HEK293T (cell line): ENCODE data around the gene GIPC3.

Experiments used
- CTCF ChIA-PET: fragments of 350-600 bp; formaldehyde crosslinking; extraction: SDS; loops from one replicate; lab custom pipeline; 2021; ENCODE audit warnings: antibody characterized with exemption, inconsistent platforms; lab: Yijun Ruan, JAX
- POLR2A ChIA-PET: fragments of 350-600 bp; formaldehyde crosslinking; extraction: SDS; loops from one replicate; lab custom pipeline; 2020; ENCODE audit warnings: antibody characterized with exemption, inconsistent platforms; lab: Yijun Ruan, JAX
- DNase-seq: peaks from one replicate; pipeline ENCODE4 v3.0.0; 2012; ENCODE audit warnings: mixed read lengths; ENCODE audit errors: extremely low spot score
- ARNT ChIP-seq: fragments of 450-650 bp; IDR thresholded peaks from 2 replicates; pipeline ENCODE4 v1.6.1; 2017; ENCODE audit warnings: mild to moderate bottlenecking
- BHLHE40 ChIP-seq: fragments of 450-650 bp; IDR thresholded peaks from 2 replicates; pipeline ENCODE4 v1.6.1; 2016; ENCODE audit warnings: mild to moderate bottlenecking, moderate library complexity, borderline replicate concordance
- CTBP1 ChIP-seq: fragments of 450-650 bp; IDR thresholded peaks from 2 replicates; pipeline ENCODE4 v1.6.1; 2016; ENCODE audit warnings: borderline replicate concordance
- ELF4 ChIP-seq: fragments of 450-650 bp; IDR thresholded peaks from 2 replicates; pipeline ENCODE4 v1.6.1; 2017; ENCODE audit warnings: antibody characterized with exemption
- FOXA1 ChIP-seq: fragments of 450-650 bp; IDR thresholded peaks from 2 replicates; pipeline ENCODE4 v1.6.1; 2016; ENCODE audit warnings: mild to moderate bottlenecking
- FOXK2 ChIP-seq: fragments of 450-650 bp; IDR thresholded peaks from 2 replicates; pipeline ENCODE4 v1.6.1; 2016; ENCODE audit warnings: mild to moderate bottlenecking
- FOXM1 ChIP-seq: fragments of 450-650 bp; IDR thresholded peaks from 2 replicates; pipeline ENCODE4 v1.6.1; 2017; ENCODE audit warnings: mild to moderate bottlenecking, borderline replicate concordance
- HDGF ChIP-seq: fragments of 450-650 bp; IDR thresholded peaks from 2 replicates; pipeline ENCODE4 v1.6.1; 2017; ENCODE audit warnings: antibody characterized with exemption, borderline replicate concordance
- L3MBTL2 ChIP-seq: fragments of 450-650 bp; conservative IDR thresholded peaks from 2 replicates; pipeline ENCODE4 v1.6.1; 2016; ENCODE audit warnings: mild to moderate bottlenecking
- LEF1 ChIP-seq: fragments of 450-650 bp; IDR thresholded peaks from 2 replicates; pipeline ENCODE4 v1.6.1; 2017; ENCODE audit warnings: mild to moderate bottlenecking, borderline replicate concordance
- NFRKB ChIP-seq: fragments of 450-650 bp; IDR thresholded peaks from 2 replicates; pipeline ENCODE4 v1.6.1; 2016; ENCODE audit warnings: mild to moderate bottlenecking, moderate library complexity
- PKNOX1 ChIP-seq: fragments of 450-650 bp; IDR thresholded peaks from 2 replicates; pipeline ENCODE4 v1.6.1; 2016
- SP1 ChIP-seq: fragments of 450-650 bp; IDR thresholded peaks from 2 replicates; pipeline ENCODE4 v1.6.1; 2017
- SUZ12 ChIP-seq: fragments of 450-650 bp; IDR thresholded peaks from 2 replicates; pipeline ENCODE4 v1.6.1; 2016; ENCODE audit warnings: mild to moderate bottlenecking
- TARDBP ChIP-seq: fragments of 450-650 bp; IDR thresholded peaks from 2 replicates; pipeline ENCODE4 v1.6.1; 2016
- ZNF384 ChIP-seq: fragments of 450-650 bp; IDR thresholded peaks from 2 replicates; pipeline ENCODE4 v1.6.1; 2016

The GIPC3 gene

GRCh38 chr19:3548606-3549005 is 36.7 kb upstream of the GIPC3 start:
- no peak for DNase-seq
- ChIA-PET CTCF (no interaction called here), POLR2A (no interaction called here)
- no peak for TF ChIP-seq FOXA1
- TF ChIP-seq NFRKB, result no peak
- no peak for TF ChIP-seq ZNF384
- TF ChIP-seq ARNT, result no peak
- no peak for TF ChIP-seq LEF1
- TF ChIP-seq FOXK2, result no peak
- no peak for TF ChIP-seq SUZ12
- no peak for TF ChIP-seq PKNOX1
- no peak for TF ChIP-seq HDGF
- no peak for TF ChIP-seq SP1
- no peak for TF ChIP-seq CTBP1
- TF ChIP-seq TARDBP, result no peak
- no peak for TF ChIP-seq FOXM1
- no peak for TF ChIP-seq BHLHE40
- TF ChIP-seq L3MBTL2, result no peak
- no peak for TF ChIP-seq ELF4

- CTCF ChIA-PET, result no interaction called here
- no peak for TF ChIP-seq SP1
- no peak for TF ChIP-seq LEF1
- TF ChIP-seq TARDBP, result no peak
- TF ChIP-seq FOXA1, result no peak
- no peak for TF ChIP-seq CTBP1
- TF ChIP-seq ELF4, result no peak
- no peak for TF ChIP-seq L3MBTL2
- no peak for TF ChIP-seq FOXK2
- no peak for TF ChIP-seq PKNOX1
- no peak for TF ChIP-seq ARNT
- no peak for TF ChIP-seq BHLHE40
- TF ChIP-seq SUZ12, result no peak
- TF ChIP-seq NFRKB, result no peak
- no peak for TF ChIP-seq HDGF
- no peak for TF ChIP-seq ZNF384
- no peak for TF ChIP-seq FOXM1
- no peak for DNase-seq
- POLR2A ChIA-PET, result no interaction called here
Observed at GRCh38 chr19:3549816-3550215, 35.5 kb upstream of the GIPC3 start.

GRCh38 chr19:3550947-3551791 is 34.1 kb upstream of the GIPC3 start:
- CTCF ChIA-PET, result interaction anchor here (0.6 kb wide), 1 partner anchor 25 kb away, joined by 4 read pairs; no protein-coding TSS in a partner anchor
- POLR2A ChIA-PET, result no interaction called here
- no peak for TF ChIP-seq PKNOX1
- TF ChIP-seq FOXK2, result no peak
- TF ChIP-seq HDGF, result no peak
- no peak for TF ChIP-seq CTBP1
- no peak for TF ChIP-seq L3MBTL2
- TF ChIP-seq FOXA1, result no peak
- no peak for TF ChIP-seq TARDBP
- TF ChIP-seq LEF1, result no peak
- DNase-seq, result no peak

GRCh38 chr19:3551792-3552095 is 33.5 kb upstream of the GIPC3 start:
- no peak for DNase-seq
- ChIA-PET CTCF (no interaction called here), POLR2A (no interaction called here)
- no peak for TF ChIP-seq L3MBTL2
- no peak for TF ChIP-seq NFRKB
- TF ChIP-seq BHLHE40, result no peak
- no peak for TF ChIP-seq FOXK2
- no peak for TF ChIP-seq HDGF
- no peak for TF ChIP-seq FOXM1
- TF ChIP-seq ARNT, result no peak
- no peak for TF ChIP-seq LEF1
- TF ChIP-seq CTBP1, result no peak
- no peak for TF ChIP-seq FOXA1
- no peak for TF ChIP-seq TARDBP
- TF ChIP-seq SP1, result no peak
- TF ChIP-seq PKNOX1, result no peak
- no peak for TF ChIP-seq SUZ12
- no peak for TF ChIP-seq ELF4
- TF ChIP-seq ZNF384, result no peak

GRCh38 chr19:3554254-3555083 is 30.8 kb upstream of the GIPC3 start:
- TF ChIP-seq LEF1 (no peak), BHLHE40 (no peak), FOXA1 (no peak), ARNT (no peak), L3MBTL2 (no peak)
- DNase-seq, result no peak
- CTCF ChIA-PET, result no interaction called here
- POLR2A ChIA-PET, result no interaction called here
